Progenitor cell of endocrine pancreas (in vitro differentiated cells): Measurements from ENCODE around the gene MAP7D3. TPM values are rescaled to one million over a fixed set of nuclear protein-coding genes. Genes with fewer than 3 reads are reported as not detected.

ENCODE experiments used
- DNase-seq: peaks from one replicate; pipeline ENCODE4 v3.0.0; 2021; ENCODE audit warnings: low spot score; ENCODE audit not compliant: unreplicated experiment
- H3K27ac Mint-ChIP-seq: 2 replicates; pipeline ENCODE4 v1.8.0; 2021; ENCODE audit warnings: mild to moderate bottlenecking, moderate library complexity, mixed read lengths
- H3K27me3 Mint-ChIP-seq: 2 replicates; pipeline ENCODE4 v1.8.0; 2021; ENCODE audit warnings: mixed read lengths
- H3K36me3 Mint-ChIP-seq: 2 replicates; pipeline ENCODE4 v1.8.0; 2022; ENCODE audit warnings: mixed read lengths; ENCODE audit not compliant: insufficient read depth
- H3K4me1 Mint-ChIP-seq: 2 replicates; pipeline ENCODE4 v1.8.0; 2021; ENCODE audit warnings: low read depth, mixed read lengths
- H3K4me3 Mint-ChIP-seq: 2 replicates; pipeline ENCODE4 v1.8.0; 2021; ENCODE audit warnings: low read depth, mild to moderate bottlenecking, moderate library complexity, mixed read lengths
- H3K9me3 Mint-ChIP-seq: 2 replicates; pipeline ENCODE4 v1.8.0; 2021; ENCODE audit warnings: low read depth, mixed read lengths
- CTCF ChIP-seq: fragments of 200-600 bp; sonication (generic); IDR thresholded peaks from one replicate; pipeline ENCODE4 v1.5.0; 2021; ENCODE audit warnings: antibody characterized with exemption, mild to moderate bottlenecking; ENCODE audit not compliant: unreplicated experiment
- total RNA-seq: library from RNA; stranded (reverse); gene quantifications from 2 replicates; pipeline ENCODE4 v1.2.1, GENCODE V29; 2021

The MAP7D3 gene
- total RNA-seq, 1 donor from 2014 or later: 5.8 TPM

- H3K9me3 Mint-ChIP-seq: peaks cover 4% of the 10 kb centered on the region
- no peaks in the 10 kb centered on the region for H3K36me3 Mint-ChIP-seq
- H3K4me3 Mint-ChIP-seq: no peak overlapping the region
- H3K27me3 Mint-ChIP-seq: no peaks in the 10 kb centered on the region
- H3K4me1 Mint-ChIP-seq: peaks cover 6% of the 10 kb centered on the region
- DNase-seq: no peak
- TF ChIP-seq CTCF: no peak
- no peak overlapping the region for H3K27ac Mint-ChIP-seq
Measured at GRCh38 chrX:136206916-136207315, 44.3 kb downstream of the MAP7D3 start.

DNA sequence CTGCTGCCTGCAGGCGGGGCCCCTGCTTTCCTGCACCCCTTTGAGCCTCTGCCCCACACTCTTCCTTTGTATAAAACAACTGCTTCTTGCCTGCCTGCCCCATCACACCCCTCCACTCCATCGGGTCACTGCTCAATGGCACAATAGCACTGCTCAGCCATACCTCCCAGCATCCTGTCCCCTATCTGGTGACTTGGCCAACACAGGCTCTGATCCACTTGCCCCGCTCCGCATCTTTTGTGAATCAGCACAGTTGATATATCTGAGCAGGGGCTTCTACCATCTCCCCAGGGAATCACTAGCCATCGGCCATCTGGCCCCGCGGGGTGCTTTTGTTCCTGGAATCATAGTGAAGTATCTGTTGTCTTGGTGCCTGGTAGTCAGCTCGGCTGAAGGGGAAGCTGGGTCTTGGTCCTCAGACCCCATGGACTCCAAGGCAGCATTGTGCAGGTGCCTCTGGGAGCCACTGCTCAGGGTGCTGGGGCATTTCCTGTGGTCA is 45.3 kb downstream of the MAP7D3 start:
- peaks cover 2% of the 10 kb centered on the region for H3K36me3 Mint-ChIP-seq
- no peaks in the 10 kb centered on the region for H3K27me3 Mint-ChIP-seq
- no peak for DNase-seq
- H3K27ac Mint-ChIP-seq: no peak overlapping the region
- peaks cover 6% of the 10 kb centered on the region for H3K4me1 Mint-ChIP-seq
- H3K9me3 Mint-ChIP-seq: peaks cover 11% of the 10 kb centered on the region
- no peak for TF ChIP-seq CTCF
- no peak overlapping the region for H3K4me3 Mint-ChIP-seq

- no peak for DNase-seq
- Mint-ChIP-seq H3K4me1 (peaks cover 6% of the 10 kb centered on the region), H3K9me3 (peaks cover 11% of the 10 kb centered on the region), H3K27me3 (no peaks in the 10 kb centered on the region), H3K4me3 (no peak overlapping the region), H3K36me3 (peaks cover 2% of the 10 kb centered on the region), H3K27ac (no peak overlapping the region)
- no peak for TF ChIP-seq CTCF
Measured at GRCh38 chrX:136204571-136204970, 46.6 kb downstream of the MAP7D3 start.

DNA sequence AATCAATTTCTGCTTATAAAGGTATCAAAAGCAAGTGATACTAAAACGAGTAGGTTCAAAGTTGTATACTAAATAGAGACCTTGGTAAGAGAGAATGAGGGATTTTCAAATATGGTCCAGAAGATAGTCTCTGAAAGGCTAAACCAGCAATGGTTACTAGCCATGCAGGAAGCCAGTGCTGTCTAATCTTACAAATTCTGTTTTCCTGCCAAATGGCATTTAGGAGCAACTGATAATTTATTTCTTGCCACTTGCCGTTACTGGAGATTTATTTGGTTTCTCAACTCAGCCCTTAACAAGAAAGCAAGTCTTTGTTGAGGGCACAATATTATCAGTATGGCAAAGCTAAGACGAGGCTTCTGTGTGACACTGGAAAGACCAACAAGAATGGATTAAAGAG is 47.2 kb downstream of the MAP7D3 start:
- DNase-seq: no peak
- Mint-ChIP-seq H3K27me3 (no peaks in the 10 kb centered on the region), H3K9me3 (peaks cover 11% of the 10 kb centered on the region), H3K36me3 (peaks cover 2% of the 10 kb centered on the region), H3K4me3 (no peak overlapping the region), H3K27ac (no peak overlapping the region), H3K4me1 (peaks cover 5% of the 10 kb centered on the region)
- no peak for TF ChIP-seq CTCF

DNA sequence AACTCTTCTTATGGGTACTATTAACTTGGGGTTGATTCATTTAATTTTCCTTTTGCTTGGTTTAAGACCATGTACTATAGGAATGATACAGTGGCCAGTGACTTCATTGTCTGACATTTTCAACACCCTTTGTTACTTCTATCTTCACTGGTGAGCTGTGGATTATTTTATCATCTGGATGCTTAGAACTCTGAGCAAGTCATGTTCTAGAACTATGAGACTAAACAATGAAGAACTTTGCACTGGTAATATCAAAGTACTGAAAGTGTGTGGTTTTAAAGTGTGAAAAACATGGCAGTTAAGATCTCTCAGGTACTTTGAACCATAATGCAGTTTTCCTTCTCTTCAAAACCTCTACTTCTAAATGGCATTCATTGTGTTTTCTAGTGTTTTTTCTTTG is 47.8 kb downstream of the MAP7D3 start:
- no peak for DNase-seq
- H3K4me1 Mint-ChIP-seq: peaks cover 5% of the 10 kb centered on the region
- no peak overlapping the region for H3K4me3 Mint-ChIP-seq
- no peak overlapping the region for H3K27ac Mint-ChIP-seq
- no peak for TF ChIP-seq CTCF
- peaks cover 14% of the 10 kb centered on the region for H3K9me3 Mint-ChIP-seq
- peaks cover 2% of the 10 kb centered on the region for H3K36me3 Mint-ChIP-seq
- H3K27me3 Mint-ChIP-seq: no peaks in the 10 kb centered on the region
